HG03469 (cell line): ENCODE data around the gene CAMKMT.

Source experiments
- ATAC-seq: cut with Tn5 transposase; IDR thresholded peaks from one replicate; pipeline ENCODE4 v1.9.1; 2021; ENCODE audit warnings: mild to moderate bottlenecking, moderate library complexity, moderate number of reproducible peaks; ENCODE audit not compliant: unreplicated experiment

The CAMKMT gene

GRCh38 chr2:44787663-44788062 lies 425.9 kb downstream of the CAMKMT start:
- no peak for ATAC-seq

DNA sequence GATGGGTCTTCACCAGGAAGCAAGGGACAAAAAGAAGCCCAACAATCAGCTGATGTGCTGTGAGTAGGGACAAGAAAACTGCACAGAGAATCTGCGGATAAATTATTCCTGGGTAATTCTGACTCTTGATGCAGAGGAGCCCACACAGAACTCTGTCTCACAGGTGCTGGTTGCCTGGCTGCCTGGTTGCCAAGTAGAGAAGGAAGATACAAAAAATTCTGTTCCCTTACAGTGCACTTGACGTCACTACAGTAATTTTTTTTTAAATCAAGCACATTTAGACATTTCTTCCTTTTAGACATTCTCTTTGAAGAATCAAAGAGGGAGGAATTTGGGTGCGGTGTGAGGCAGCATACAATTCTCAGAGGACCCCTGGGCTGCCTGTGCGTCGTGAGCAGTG lies 427.7 kb downstream of the CAMKMT start:
- no peak for ATAC-seq

GRCh38 chr2:44789971-44790721 lies 428.4 kb downstream of the CAMKMT start:
- ATAC-seq: no peak

DNA sequence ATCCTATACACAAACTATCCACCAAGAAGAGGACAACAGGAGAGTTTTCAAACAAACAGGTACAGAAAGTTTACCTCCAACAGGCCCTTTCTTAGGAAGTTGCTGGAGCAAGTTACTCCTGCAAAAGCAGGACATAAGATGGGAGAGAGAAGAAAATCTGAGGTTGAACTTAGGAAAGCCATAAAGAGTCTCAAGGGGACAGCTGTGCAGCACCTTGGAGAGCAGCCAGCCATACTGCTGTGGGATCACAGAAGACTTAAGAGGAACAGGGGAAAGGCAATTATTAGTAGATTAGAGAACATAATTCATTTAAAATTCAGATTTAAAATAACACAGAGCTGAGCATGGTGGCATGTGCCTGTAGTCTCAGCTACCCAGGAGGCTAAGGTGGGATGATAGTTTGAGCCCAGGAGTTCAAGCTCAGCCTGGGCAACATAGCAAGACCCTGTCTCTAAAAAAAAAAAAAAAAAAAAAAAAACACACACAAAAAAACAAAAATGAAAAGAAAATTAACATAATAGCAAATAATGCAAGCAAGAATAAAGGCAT lies 431.6 kb downstream of the CAMKMT start:
- ATAC-seq: no peak

DNA sequence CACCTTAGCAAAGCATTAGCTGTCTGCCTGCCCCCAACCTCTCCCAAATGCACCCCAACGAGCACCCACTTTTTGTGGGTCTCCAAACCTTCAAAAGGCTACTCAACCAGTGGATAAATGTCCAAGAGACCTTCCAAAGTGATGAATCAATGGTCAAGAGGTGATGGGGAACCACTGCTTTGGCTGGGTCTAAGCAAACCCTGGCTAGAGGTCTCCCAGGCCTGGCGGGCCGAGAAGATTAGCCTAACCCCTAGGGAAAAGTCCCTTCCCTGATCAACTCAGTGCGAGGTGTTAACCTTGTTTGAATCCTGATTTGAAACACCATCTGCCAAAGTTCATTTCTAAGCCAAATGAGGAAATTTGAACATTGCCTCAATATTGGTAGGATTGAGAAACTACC lies 435.0 kb downstream of the CAMKMT start:
- ATAC-seq: no peak

DNA sequence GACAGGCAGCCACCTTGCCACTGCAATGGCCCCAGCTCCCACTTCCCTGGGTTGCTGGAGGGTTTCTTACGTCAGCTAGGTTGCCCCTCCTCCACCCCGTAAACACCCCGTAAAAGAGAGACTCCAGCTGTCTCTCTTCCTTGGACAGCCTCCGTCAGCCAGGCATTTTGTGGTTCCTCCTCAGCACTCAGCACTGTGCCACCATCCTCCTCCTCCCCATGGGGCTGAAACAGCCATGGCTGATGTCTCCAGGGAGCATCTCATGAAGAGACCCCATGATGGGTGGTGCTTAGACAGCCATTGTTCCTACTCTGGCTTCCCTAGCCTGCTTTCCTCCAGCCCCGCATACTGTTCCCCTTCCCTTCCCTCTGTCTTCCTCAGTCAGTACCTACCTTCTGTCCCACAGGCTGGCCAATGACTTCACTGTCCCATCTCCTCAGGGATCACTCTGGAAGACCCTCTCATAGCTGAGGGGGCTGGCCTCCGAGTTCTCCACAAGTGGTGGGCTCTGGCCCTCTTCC lies 436.5 kb downstream of the CAMKMT start:
- no peak for ATAC-seq

- no peak for ATAC-seq
Observed at GRCh38 chr2:44799105-44799504, 437.4 kb downstream of the CAMKMT start.

DNA sequence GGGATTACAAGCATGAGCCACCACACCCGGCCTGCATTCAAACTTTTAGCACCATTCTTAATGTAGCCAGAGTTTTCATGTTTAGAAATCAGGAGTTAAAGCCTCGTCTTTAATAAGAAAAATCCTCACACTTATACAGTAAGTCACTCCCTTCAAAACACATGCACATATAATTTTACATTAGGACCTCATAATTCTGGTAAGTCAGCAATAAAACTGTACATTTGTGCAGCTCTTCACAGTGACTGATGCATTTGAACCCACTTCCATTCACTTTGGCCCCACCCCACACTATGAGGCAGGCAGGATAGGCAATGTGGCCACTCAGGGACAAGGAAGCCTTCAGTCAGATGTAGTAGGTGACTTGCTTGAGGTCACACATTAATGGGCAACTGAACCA lies 438.0 kb downstream of the CAMKMT start:
- ATAC-seq: no peak

- ATAC-seq: no peak
Observed at GRCh38 chr2:44801289-44801840, 439.6 kb downstream of the CAMKMT start.

DNA sequence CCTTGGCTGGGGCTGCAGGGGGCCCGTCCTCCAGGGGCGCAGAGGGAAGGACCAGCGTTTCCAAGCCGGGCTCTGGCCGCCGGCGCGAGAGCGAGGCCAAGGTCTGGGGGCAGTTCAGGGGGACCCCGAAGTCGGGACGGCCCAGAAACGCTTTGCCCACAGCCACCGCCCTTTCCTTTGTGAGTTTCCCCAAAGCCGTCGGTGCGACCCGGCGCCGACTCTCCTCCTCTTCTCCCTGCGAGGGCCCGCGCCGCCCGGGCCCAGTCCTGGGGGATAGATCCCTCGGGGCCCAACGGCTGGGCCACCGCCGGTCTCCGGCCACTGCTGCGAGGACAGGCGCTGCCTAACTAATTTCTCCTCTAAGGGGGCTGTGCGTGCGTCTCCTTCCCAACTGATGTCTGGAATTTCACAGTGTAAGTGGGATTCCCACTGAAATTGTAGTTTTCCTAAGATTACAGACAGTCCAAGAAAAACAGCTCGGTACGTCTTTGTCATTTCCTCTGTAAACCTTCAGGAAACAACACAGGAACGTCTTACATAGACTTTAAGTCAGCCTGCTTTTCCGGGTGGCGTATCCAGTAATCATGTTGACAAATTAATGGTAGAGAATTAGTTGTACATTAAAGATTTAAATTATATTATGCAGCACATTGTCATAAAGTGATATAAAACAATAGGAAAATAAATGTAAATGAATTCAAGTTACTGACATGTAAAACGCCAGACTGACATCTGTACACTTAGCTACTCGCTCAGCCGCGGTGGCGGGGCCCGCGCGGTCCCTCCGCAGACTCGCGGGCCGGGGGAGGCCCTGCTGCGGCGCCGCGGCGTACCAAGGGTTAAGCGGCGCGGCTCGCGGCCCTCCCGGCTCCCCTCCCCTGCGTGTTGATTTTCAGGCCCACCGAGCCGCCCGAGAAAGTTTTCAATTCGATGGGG lies 440.4 kb downstream of the CAMKMT start:
- no peak for ATAC-seq

- ATAC-seq: no peak
Observed at GRCh38 chr2:44802777-44803424, 441.2 kb downstream of the CAMKMT start.

DNA sequence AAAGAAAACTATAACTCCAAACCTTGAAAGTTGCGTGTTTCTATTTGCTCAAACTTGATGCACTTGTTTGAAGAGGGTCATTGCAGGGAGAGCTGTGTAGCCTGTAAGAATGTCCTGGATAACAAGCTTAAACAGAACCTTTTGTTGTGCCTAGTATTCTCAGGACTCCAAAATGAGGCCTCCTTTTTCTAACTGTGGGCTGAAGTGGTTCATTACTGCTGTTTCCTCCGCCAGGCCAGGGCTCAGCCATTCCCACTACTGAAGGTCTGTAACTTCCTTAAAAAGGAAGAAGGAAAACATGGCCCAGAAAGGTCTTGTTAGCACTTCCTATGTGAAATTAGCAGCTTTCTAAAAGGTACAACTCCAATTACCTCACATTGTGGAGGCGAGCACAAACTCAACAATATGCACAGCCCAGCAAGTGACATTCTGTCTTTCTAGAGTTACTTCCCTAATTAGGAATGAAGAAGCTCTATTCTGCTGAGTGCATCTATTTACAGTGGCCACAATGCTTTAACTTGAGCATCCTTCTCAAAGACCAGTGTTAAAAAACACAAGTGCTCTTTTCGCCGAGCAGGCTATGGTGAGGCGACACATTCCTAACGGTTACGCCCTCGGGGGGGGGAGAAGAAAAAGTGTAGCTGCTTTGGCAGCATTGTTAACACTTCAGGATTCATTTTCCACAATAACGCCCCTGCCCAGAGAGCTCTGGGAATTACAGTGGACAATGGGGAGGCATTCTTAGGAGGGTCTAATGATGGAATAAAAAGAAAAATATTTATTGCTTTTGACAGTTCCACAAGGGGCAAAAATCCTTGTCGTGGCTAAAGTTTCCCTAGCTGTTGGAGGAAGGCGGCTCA lies 442.9 kb downstream of the CAMKMT start:
- no peak for ATAC-seq

- no peak for ATAC-seq
Observed at GRCh38 chr2:44805401-44806235, 443.9 kb downstream of the CAMKMT start.

DNA sequence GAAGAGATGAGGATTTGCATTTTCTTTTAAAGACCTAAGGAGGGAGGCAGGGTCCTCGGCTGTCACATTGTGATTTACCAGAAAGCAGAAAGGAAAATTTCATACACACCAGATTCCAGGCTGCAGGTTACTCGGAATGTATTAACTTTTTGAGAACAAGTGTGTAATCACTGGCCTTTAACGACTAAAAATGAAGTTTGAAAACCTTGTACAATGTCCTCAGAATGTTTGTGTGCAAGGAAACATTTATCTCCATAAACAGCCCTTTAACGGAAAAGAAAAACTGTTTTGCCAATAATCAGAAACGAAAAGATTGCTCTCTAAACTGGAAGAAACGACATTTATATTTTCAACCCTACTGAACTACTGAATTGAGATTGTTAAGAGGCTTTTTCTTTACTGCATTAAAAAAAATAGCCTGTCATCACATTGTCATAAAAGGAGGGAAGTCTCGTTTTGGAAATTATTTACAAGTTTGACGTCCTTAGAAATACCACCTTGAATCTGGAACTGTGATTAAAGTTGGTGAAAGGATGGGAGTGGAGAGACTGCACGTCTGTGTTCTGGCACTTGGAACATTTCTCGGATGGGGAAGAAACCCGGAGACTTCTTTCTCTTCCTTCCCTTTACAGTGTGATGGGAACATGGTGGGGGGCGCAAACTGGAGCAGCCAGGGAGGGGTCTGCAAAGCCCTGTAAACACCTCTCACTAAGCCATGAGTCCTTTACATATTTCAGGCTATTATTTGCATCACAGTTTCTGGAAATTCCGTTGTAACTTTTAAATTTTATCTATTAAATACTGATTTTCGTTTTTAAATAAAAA lies 445.7 kb downstream of the CAMKMT start:
- no peak for ATAC-seq

DNA sequence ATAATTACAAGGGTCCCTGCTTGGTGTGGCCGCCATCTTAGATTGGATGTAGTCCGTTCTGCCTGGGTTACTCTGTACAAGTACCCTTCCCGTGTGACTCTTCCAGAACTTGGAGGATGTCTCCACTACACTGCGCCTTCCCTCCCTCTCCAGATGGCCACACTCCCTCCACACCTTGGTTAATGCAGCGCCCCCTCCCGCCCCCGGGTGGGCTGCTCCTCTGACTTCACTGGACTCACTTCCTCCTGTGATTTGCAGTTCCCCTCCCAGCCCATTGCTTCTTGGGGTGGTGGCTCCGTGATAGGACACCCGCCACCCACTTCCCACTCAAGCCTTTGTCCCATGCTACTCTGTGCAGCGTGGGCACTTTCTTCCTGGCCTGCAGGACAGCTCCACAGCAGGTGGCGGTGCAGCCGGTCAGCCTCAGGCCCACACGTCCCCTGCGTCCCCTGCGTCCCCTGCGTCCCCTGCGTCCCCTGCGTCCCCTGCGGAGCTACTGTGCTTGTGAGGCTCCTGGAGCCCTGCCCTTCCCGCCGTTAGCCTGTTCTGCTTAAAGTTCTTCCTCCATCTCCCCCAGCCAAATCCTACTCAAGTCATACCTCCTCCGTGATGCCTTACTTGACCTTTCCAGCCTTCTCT lies 449.3 kb downstream of the CAMKMT start:
- no peak for ATAC-seq

- no peak for ATAC-seq
Observed at GRCh38 chr2:44813165-44813564, 451.4 kb downstream of the CAMKMT start.

GRCh38 chr2:44813658-44814057 lies 451.9 kb downstream of the CAMKMT start:
- no peak for ATAC-seq

DNA sequence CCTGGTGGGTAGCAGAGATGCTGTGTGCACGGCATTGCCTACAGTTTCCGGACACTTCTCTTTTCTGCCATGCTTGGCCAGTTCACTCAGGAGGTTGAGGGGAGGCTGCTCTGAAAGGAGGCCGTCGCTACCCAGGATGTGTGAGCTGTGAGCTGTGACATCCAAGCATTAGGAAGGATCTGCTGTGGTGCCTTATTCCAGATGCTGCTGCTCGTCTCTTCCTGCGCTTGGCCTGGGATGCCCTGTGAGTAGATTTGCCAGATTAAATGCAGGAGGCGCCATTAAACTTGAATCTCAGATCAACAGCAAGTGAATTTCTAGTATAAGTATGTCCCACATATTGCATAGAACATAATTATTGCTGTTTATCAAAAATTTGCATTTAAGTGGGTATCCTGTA lies 455.5 kb downstream of the CAMKMT start:
- no peak for ATAC-seq
